HFFc6 (cell line): ENCODE results near the gene HS3ST5. TPM values are rescaled to one million over a fixed set of nuclear protein-coding genes. Genes with fewer than 3 reads are reported as not detected.
"Not testable (repeated sequence)": the region's sequence is repeated elsewhere in the genome, so short reads cannot be mapped to it uniquely, and the experiment has no call there.

Source experiments
- DNase-seq: peaks from one replicate; pipeline ENCODE4 v3.0.0-alpha.2; 2018
- H3K27ac Mint-ChIP-seq: 2 replicates; pipeline ENCODE4 v1.8.0; 2020; ENCODE audit warnings: mild to moderate bottlenecking, mixed read lengths
- H3K27me3 Mint-ChIP-seq: 2 replicates; pipeline ENCODE4 v1.8.0; 2021; ENCODE audit warnings: mild to moderate bottlenecking, moderate library complexity, mixed read lengths; ENCODE audit not compliant: insufficient read depth
- H3K36me3 Mint-ChIP-seq: 2 replicates; pipeline ENCODE4 v1.8.0; 2021; ENCODE audit warnings: low read depth, mixed read lengths
- H3K4me1 Mint-ChIP-seq: 2 replicates; pipeline ENCODE4 v1.8.0; 2020; ENCODE audit warnings: low read depth, mixed read lengths
- H3K4me3 Mint-ChIP-seq: 2 replicates; pipeline ENCODE4 v1.8.0; 2020; ENCODE audit warnings: mild to moderate bottlenecking, moderate library complexity, mixed read lengths
- H3K9me3 Mint-ChIP-seq: 2 replicates; pipeline ENCODE4 v1.8.0; 2020; ENCODE audit warnings: mild to moderate bottlenecking, mixed read lengths
- CTCF ChIP-seq: fragments of 200-600 bp; sonication (generic); IDR thresholded peaks from 2 replicates; pipeline ENCODE4 v1.5.0; 2021; ENCODE audit warnings: antibody characterized with exemption, mild to moderate bottlenecking
- total RNA-seq, 6 experiments: library from RNA; stranded (reverse); fragmentation: NEBNext Ultra II Directional; extraction: Animal tissue kit (Norgen Biotek cat#: 25700); gene quantifications; 2 replicates in 1 of 6; 3 replicates in 5 of 6; pipeline ENCODE4 v1.2.3, GENCODE V29; 2021

HS3ST5 gene
- total RNA-seq, 6 experiments from 2014 or later, result not detected

DNA sequence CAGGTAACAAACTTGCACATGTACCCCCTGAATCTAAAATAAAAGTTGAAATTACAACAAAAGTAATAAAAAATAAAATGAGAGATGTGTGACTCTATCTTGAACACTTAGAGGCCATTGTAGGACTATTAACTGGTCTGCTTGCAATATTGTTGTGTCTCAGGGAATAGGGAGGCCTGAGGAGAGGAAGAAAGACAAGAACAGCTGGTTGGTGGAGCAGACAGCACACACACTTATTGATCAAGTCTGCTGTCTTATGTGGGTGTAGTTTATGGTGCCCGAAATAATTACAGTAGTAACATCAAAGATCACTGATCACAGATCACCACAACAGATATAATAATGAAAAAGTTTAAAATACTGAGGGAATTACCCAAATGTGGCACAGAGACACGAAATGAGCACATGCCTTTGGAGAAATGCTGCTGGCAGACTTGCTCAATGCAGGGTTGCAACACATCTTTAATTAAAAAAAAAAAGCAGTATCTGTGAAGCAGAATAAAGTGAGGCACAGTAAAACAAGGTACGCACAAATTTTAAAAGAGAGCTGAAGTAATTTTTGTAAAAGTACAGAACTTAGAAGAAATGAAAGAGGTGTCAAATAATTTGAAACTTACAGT is 261.8 kb downstream of the HS3ST5 start:
- Mint-ChIP-seq H3K27ac (no peak overlapping the region), H3K4me3 (no peak overlapping the region)

DNA sequence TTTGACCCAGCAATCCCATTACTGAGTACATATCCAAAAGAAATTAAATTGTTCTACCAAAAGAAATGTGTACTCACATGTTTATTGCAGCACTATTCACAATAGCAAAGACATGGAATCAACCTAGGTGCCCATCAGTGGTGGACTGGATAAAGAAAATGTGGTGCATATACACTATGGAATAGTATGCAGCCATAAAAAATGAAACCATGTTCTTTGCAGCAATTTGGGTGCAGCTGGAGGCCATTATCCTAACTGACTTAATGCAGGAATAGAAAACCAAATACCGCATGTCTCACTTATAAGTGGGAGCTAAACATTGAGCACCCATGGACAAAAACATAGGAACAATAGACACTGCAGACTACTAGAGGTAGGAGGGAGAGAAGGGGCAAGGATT is 262.4 kb downstream of the HS3ST5 start:
- H3K4me3 Mint-ChIP-seq, H3K36me3 Mint-ChIP-seq, H3K9me3 Mint-ChIP-seq, H3K27ac Mint-ChIP-seq, DNase-seq: not testable (repeated sequence)
- Mint-ChIP-seq H3K27me3 (peaks cover 24% of the 10 kb centered on the region), H3K4me1 (peaks cover 12% of the 10 kb centered on the region)

More for the DNA sequence above, 261.8 kb downstream of the HS3ST5 start:
- no peak for DNase-seq
- TF ChIP-seq CTCF, result no peak
- Mint-ChIP-seq H3K36me3 (no peaks in the 10 kb centered on the region), H3K4me1 (peaks cover 12% of the 10 kb centered on the region), H3K9me3 (no peaks in the 10 kb centered on the region), H3K27me3 (peaks cover 23% of the 10 kb centered on the region)

DNA sequence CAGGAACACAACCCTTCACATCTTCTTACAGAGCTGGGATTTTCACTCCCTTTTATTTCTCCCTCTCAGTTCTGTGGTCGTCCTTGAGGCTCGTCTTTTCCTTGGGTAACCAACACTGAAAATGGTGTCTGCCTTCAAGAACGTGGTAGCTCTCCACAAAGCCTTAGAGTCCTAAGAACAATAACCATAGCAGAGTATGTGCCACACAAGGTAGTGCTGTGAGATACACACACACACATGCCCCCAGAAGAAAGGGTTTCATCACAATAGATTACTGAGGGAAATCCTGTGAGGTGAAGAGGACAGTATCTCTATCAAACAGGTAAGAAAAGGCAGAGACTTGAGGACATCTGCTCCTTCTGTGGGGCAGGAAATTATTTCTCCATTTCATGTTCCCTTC is 267.0 kb downstream of the HS3ST5 start:
- no peak for DNase-seq
- Mint-ChIP-seq H3K27me3 (peaks cover 7% of the 10 kb centered on the region), H3K4me1 (no peaks in the 10 kb centered on the region), H3K27ac (no peak overlapping the region), H3K4me3 (no peak overlapping the region), H3K36me3 (no peaks in the 10 kb centered on the region), H3K9me3 (no peaks in the 10 kb centered on the region)
- no peak for TF ChIP-seq CTCF

DNA sequence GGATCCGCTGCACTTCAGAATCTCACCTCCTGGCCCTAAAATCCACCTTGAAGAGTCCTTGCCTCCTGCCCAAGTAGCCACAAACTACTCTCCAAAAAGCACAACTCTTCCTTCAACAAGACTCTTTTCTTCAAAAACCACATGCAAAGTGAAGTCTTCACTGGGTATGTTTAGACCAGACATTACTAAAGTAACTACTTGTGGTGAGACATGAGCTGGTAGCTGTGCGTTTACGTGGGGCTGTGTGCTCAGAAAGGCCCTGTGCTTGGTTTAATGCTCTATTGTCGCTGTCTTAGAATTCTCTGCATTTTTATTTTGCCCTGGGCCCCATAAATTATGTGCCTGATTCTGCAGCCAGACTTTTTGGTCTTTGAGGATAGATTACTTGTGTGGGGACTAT is 267.5 kb downstream of the HS3ST5 start:
- H3K9me3 Mint-ChIP-seq, result no peaks in the 10 kb centered on the region
- no peaks in the 10 kb centered on the region for H3K4me1 Mint-ChIP-seq
- peaks cover 5% of the 10 kb centered on the region for H3K27me3 Mint-ChIP-seq
- H3K27ac Mint-ChIP-seq, result no peak overlapping the region
- no peaks in the 10 kb centered on the region for H3K36me3 Mint-ChIP-seq
- TF ChIP-seq CTCF, result no peak
- DNase-seq, result no peak
- no peak overlapping the region for H3K4me3 Mint-ChIP-seq

DNA sequence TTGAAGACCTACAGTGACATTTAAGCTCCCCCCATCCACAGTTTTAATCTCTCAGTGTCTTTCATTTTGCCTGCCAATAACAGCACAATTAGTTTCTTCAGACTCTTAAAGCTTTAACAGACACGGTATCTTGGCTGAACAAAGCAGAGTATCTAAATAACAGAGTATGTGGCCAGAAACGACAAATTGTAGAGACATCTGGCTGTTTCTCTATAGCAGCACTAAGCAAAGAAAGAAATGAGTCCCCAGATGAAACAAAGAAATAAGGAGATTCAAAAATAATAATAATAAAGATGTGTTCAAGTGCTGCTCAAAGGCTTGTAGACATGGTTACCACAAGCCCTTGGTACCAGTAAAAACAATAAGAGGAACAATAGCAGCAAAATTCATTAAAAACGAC is 274.1 kb downstream of the HS3ST5 start:
- Mint-ChIP-seq H3K27ac (no peak overlapping the region), H3K36me3 (no peaks in the 10 kb centered on the region), H3K27me3 (peaks cover 10% of the 10 kb centered on the region; the same call in 1 of the 2 replicates), H3K9me3 (no peaks in the 10 kb centered on the region), H3K4me3 (no peak overlapping the region), H3K4me1 (peaks cover 8% of the 10 kb centered on the region)
- no peak for DNase-seq
- no peak for TF ChIP-seq CTCF

GRCh38 chr6:114068116-114068515 is 274.7 kb downstream of the HS3ST5 start:
- H3K9me3 Mint-ChIP-seq, result no peaks in the 10 kb centered on the region
- no peak overlapping the region for H3K27ac Mint-ChIP-seq
- no peaks in the 10 kb centered on the region for H3K36me3 Mint-ChIP-seq
- peaks cover 10% of the 10 kb centered on the region; the same call in 1 of the 2 replicates for H3K27me3 Mint-ChIP-seq
- no peak overlapping the region for H3K4me3 Mint-ChIP-seq
- no peak for TF ChIP-seq CTCF
- DNase-seq, result no peak
- H3K4me1 Mint-ChIP-seq, result peaks cover 14% of the 10 kb centered on the region
